ENCODE measurements around the gene ZCCHC14. TPM values are rescaled to one million over a fixed set of nuclear protein-coding genes. Genes with fewer than 3 reads are reported as not detected.

Gene ZCCHC14
- total RNA-seq, 1 experiment from 2014 or later: 37.8 TPM

GRCh38 chr16:87359121-87359520 is 133.7 kb downstream of the ZCCHC14 start (continued):
- TF ChIP-seq SIN3A (IDR thresholded peaks at IDR 0.05; ENCODE audit: low read depth): no peak

DNA sequence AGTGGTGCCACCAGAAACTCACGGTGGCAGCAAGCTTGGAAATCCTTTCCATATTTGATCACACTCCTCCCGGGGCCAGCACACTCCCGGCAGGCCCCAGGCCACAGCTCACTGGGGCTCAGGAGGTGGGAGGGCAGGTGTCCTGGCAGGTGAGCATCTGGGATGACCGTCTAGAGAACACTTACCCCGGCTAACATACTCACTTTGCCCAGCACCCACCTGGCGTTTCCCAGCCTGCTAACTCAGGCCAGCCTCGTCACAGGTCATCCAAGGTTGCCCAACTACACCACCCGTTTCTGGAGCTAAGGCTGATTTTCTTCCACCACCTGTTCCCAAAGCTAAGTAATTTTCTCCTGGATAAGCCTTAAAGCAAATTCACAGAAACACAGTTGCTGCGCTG is 134.1 kb downstream of the ZCCHC14 start:
- no TSS peak for BruUV-seq (replicated peaks)
- Histone ChIP-seq H4K20me1 (ENCODE audit: insufficient read depth) (no peaks in the 10 kb centered on the region), H3K4me2 (ENCODE audit: low read length) (no peak overlapping the region), H3K27ac (ENCODE audit: low read depth, low read length) (no peak overlapping the region), H3K4me3 (replicated peaks in 1 of 2; ENCODE audit: low read depth in 1 of 2, low read length in 2 of 2) (no peak overlapping the region), H3K9me2 (ENCODE audit: insufficient read depth) (no peaks in the 10 kb centered on the region), H2AFZ (ENCODE audit: low read depth, low read length, poor library complexity, severe bottlenecking) (no peak overlapping the region), H3K27me3 (ENCODE audit: insufficient read depth, low read length) (no peaks in the 10 kb centered on the region), H3K9ac (ENCODE audit: low read length) (no peak overlapping the region), H3K36me3 (ENCODE audit: control insufficient read depth in 1 of 2, insufficient read depth in 2 of 2, low read length in 2 of 2) (peaks cover 17 to 44% of the 10 kb centered on the region in 2 experiments; a peak in 3 of 4 replicates), H3K4me1 (ENCODE audit: control insufficient read depth in 1 of 2, insufficient read depth in 2 of 2, low read length in 2 of 2) (no peaks in the 10 kb centered on the region), H3K9me3 (ENCODE audit: control insufficient read depth in 1 of 2, insufficient read depth in 1 of 2, low read depth in 1 of 2, low read length in 2 of 2) (no peaks in the 10 kb centered on the region), H3K79me2 (ENCODE audit: insufficient read depth, low read length) (peaks cover 35% of the 10 kb centered on the region)
- ATAC-seq: no peak
- TF ChIP-seq POLR2A (IDR thresholded peaks at IDR 0.05; ENCODE audit: borderline replicate concordance, extremely low read depth, insufficient read depth, insufficient read length) (no peak), CEBPB (IDR thresholded peaks at IDR 0.05; ENCODE audit: low read depth) (no peak), ZFX (IDR thresholded peaks at IDR 0.05) (no peak), POLR2AphosphoS5 (IDR thresholded peaks at IDR 0.05; ENCODE audit: low read depth, low read length) (no peak), ZBTB33 (IDR thresholded peaks at IDR 0.05; ENCODE audit: extremely low read depth, insufficient replicate concordance, low read length) (no peak), RAD21 (IDR thresholded peaks at IDR 0.05; ENCODE audit: low read depth) (no peak)
- no peak for DNase-seq (ENCODE audit: low read depth, low spot score)
- ChIA-PET POLR2A (no interaction called here), RAD21 (ENCODE audit: low non-redundant PET in 1 of 2, low total read pairs in 2 of 2, uncharacterized antibody in 2 of 2, unreplicated experiment in 2 of 2) (no interaction called here), CTCF (interaction anchor here (0.6 kb wide), 1 partner anchor 782 kb away, joined by 3 read pairs; no protein-coding TSS in a partner anchor)
- intact Hi-C loops (cut with micrococcal nuclease): no loop called here

All from HCT116 (cell line).